HG03103 (cell line): Measurements from ENCODE around the gene GLO1.
"Not testable (repeated sequence)": the region's sequence is repeated elsewhere in the genome, so short reads cannot be mapped to it uniquely, and the experiment has no call there.

Experiments used
- ATAC-seq: cut with Tn5 transposase; IDR thresholded peaks from one replicate; pipeline ENCODE4 v1.9.1; 2021; ENCODE audit warnings: low read depth; ENCODE audit not compliant: unreplicated experiment

The GLO1 gene

DNA sequence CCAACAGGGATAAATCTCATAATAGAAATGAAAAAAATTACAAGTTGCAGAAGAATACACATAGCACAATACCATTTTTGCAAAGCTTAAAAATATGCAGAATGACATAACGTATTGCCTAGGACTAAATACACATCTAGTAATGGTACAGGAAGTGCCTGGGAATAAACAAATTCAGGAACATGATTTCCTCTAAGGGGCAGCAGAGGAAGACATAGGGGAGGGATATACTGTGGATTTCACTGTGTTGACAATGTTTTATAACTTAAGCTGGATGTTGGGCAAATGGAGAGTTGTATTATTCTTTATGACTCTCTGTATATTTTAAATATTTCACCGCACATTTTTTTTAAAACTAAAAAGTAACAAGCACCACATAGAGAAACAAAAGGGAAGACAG is 5.6 kb upstream of the GLO1 start:
- no peak for ATAC-seq

DNA sequence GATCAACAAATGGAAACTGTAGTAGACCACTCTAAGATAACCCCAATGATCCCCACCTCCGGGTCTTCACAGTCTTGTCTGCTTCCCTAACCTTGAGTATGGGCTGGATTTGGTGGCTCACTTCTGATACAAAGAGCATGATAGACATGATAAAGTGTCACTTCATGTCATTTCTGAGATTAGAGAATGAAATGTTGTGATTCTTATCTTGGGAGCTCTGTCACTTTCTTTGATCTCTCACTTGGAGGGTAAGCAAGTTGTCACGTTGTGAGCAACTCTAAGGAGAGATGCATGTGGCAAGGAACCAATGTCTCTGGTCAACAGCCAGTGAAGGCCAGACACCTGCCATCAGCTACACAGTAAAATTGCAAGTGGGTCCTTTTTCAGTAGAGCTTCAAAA is 3.0 kb upstream of the GLO1 start:
- no peak for ATAC-seq

DNA sequence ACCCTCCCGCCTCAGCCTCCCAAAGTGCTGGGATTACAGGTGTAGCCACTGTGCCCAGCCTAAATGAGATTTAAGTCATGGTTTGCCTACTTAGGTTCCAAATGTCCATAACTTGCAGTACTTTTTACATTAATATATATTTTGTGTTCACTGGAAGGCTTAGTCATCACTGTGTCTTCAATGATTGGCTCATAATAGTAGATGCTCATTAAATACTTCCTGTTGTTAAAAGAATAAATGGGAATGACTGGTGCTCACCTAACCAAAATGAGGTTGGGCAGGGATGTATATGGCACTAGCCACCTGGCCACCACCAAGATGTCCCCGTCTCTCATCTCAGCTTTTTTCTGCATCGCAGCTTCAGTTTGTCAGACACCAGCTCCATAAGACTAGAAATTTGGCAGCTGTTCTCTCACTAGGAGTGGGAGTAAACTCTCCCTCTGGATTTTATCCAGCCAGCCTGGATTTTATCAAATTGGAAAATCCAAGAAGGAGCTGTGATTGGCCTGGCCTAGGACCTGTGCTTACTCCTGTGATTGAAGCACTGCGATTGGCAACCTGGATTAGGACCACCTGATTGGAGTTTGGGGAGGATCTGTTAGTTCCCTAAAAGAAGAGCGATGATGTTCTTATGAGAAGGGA is 1.1 kb upstream of the GLO1 start:
- ATAC-seq, result no peak

DNA sequence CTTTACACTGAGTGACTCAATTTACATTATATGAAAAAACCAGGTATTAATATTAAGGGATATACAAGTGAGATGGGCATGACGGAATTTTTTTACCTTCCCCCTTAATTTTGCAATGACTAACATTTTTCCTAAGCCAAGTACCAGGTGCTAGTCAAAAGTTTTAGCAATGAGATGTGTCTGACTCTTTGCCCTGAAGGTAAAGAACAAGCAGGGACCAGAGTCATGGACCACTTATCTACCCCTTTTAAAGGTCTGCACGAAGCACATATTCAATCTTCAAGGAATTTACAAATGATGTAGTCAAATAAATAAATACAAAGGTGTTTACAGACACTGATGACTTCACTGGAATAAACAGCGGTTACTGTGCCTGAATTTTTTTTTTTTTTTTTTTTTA is 1.4 kb downstream of the GLO1 start:
- ATAC-seq, result no peak

DNA sequence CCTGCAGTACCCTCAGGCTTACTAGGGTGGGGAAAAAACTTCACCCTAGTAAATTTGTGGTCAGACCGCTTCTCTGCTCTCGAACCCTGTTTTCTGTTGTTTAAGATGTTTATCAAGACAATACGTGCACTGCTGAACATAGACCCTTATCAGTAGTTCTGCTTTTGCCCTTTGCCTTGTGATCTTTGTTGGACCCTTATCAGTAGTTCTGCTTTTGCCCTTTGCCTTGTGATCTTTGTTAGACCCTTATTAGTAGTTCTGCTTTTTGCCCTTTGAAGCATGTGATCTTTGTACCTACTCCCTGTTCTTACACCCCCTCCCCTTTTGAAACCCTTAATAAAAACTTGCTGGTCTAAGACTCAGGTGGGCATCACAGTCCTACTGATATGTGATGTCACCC is 3.2 kb downstream of the GLO1 start:
- not testable (repeated sequence) for ATAC-seq

DNA sequence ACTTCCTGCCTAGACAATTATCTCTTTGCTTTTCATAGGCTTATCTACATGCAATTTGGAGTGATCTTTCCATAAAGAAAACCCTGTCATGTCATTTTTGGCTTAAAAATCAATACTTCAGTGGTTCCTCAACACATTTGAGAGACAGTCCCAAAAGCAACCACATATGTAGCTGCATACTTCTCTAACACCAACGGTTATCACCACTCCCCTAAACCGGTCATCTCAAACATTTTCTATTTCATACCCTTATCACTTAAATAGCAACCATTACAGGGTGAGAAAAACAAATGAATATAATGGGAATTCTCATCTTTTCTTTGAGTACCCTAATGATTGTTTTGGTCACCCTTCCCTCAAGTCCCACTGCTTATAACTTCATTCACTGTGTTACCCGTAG is 5.1 kb downstream of the GLO1 start:
- ATAC-seq, result no peak

DNA sequence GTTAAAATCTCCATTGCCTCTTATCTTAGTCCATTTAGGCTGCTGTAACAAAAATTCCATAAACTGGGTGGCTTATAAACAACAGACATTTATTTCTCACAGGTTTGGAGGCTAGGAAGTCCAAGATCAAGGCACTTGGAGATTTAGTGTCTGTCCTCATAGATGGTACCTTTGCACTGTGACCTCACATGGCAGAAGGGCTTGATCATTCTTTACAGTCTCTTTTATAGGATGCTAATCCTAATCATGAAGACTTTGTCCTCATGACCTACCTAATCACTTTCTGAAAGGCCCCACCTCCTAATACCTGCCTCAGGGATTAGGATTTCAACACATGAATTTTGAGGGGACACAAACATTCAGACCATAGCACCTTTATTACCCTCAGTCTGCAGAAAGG is 6.6 kb downstream of the GLO1 start:
- no peak for ATAC-seq

DNA sequence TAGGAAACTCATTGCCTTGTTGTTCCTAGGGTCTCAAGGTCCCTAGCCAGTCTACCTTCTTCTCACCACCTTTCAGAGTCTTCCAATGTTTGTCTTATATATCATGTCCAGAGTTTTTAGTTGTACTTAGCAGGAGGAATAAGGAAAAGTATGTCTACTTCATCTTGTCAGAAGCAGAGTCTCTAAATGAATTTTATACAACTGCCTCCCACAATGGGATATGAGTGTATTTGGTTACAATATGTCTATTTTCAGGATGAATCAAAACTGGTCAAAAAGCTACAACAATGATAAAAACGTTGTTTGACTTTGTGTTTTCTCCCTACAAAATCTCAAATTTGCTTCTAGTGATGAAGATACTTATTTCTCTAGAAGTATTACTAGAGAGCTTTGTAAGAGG is 7.0 kb downstream of the GLO1 start:
- ATAC-seq, result no peak

DNA sequence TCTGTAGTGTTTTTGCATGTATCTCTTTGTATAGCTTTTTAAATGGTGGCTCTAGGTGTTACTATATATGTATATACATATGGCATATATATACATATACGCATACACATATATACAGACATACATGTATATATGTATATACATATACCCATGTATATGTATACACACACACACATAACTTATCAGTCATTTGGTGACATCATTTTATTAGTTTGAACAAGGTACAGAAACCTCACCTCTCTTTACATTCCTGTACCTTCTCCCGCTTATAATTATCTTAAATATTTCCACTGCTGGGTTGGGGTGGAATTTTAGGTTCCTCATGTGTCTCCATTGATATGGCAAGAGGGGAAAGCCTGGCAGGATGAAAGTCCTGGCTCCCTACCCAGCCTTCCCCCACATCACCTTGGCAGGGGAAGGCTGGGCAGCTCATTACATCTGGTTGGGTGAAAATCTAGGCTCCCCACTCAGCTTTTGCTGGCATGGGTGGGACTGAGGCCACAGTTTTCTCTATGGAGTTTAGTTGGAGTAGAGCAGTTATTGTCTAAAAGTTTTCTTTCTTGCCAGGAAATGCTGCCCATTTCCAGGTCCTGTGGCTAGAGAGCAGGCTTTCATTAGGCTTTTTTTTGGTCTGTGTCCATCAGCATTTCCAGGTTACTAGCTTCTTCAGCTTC is 7.6 kb downstream of the GLO1 start:
- ATAC-seq, result no peak

DNA sequence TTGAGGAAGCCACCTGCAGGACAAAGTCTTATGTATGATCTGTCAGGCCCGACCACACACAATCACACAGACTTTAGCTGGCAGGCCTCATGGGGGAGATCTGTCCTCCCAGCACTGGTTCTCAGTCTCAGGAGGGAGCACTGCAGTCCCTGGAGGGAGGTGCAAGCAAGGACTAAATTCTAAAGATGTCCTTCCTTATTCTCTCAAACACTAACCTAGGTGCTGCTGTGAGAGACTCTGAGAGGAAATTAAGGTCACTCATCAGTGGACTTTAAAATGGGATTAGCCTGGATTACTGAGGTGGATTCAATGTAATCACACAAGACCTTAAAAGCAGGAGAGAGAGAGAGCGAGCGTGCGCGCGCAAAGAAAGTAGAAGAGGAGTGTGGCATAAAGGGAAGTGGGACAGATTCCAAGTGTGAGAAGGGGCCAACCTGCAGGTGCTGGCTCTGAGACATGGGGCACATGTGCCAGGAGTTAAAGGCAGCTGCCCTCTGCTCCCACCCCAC is 14.3 kb downstream of the GLO1 start:
- no peak for ATAC-seq

DNA sequence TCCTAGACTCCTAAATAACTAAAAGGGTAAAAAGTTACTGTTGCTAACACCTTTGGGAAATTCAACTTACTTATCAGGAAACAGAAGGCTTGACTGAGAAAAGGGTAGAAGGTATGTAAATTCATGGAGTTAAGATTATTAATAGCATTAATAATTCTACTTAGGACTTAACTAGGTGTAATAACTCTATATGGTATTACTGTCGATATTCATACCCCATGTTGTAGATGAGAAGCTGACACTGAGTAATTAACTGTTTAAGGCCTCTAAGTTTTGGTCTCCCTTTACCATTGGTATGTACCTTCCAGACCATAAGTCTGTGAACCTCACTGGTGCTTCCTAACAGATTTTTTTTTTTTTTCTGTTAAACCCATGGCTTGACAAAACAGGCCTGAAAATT is 15.4 kb downstream of the GLO1 start:
- no peak for ATAC-seq

DNA sequence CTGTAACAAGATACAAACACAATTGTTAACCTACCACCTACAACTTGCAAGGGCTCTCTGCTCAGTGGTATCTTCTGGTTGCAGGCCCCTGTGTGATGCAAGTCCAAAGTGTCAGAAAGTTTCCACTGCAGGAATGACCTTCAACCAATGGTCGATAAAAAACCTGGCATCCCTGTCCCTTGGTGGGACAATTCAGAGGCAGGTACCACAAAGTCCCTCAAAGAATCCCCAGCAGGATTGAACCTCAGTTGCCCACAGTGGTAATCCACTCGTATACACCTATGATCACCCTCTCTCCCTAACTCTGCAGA is 15.9 kb downstream of the GLO1 start:
- ATAC-seq, result no peak

DNA sequence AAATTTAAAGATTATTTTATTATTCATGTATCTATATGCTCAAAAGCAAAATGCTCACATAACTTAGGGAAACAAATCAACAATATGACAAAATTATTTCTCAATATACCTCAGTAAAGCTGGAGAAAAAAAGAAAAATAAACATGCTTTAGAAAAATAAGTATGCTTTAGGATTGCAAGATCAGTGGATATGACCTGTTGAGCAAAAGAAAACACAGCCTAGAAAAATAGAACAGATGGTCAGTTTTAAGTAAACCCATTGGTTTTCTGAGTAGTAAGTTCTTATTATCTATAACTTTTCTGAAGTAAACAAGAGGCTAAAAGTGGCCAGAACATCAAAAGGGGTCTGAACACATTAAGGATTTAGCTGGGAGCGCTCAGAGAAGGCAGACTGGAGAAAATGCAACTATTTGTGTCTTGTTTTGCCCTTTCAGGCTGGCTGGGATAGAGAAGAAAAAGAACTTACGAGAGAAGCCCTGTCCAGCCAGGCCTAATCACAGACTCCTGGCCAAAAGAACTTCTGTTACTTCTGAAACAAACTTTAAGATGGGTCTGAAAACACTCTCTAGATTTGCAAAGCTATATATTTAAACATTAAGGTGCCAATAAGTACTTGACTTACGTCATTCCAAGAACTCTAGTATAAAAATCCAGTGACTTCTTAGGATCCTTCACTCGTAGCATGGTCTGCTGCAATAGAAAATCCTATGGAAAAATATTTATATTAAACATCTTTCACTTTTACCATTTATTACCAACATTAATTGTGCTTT is 16.5 kb downstream of the GLO1 start:
- no peak for ATAC-seq

DNA sequence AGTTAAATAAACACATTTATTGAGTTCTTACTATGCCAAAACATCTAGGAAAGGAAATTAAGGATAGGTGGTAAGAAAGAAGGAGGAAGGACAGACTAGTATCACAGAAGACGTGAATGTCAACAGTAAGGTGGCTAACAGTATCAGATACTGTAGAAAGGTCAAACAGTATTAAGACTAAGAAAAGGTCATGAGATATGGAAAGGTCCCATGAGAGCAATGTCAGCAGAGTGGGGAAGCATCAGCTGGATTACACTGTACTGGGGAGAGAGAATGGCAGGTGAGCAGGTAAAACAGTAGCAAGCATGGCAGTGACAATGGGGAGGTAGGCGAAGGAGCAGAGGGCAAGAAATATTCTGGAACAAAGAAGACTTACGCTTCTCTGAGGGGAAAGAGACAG is 18.0 kb downstream of the GLO1 start:
- ATAC-seq, result no peak

DNA sequence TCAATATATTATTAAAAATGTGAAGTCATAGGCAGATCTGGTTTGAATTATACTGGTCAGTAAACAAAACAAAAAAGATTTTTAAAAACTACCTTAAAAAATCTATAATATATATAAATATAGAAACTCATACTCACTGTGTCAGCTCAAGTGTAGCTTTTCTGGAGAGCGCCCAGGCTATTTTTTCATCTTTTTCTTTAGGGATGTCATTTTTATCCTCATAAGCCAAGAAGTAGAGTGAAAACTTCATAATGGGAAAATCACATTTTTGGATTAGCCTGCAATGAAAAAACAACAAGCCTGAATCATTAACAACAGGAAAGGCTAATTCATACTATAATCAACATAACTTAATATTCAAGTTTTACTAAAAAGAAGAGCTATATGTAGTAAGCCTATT is 18.7 kb downstream of the GLO1 start:
- no peak for ATAC-seq

DNA sequence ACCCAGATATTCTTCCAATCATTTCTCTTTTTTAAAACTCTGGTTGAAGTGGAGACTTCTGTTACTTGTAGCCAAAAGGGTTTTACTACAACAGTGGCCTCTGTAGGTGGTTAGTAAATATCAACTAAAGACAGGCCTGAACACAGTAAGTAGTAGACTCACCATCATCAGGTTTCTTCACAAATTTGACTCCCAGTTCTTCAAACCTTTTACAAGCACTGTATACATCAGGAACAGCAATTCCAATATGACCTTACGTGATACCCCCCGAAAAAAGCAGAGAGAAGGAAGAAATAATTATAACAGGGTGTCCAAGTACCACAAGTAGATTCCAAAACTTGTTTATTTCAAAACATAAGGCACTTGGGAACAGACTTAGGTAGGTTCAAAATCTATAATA is 21.1 kb downstream of the GLO1 start:
- ATAC-seq, result no peak

DNA sequence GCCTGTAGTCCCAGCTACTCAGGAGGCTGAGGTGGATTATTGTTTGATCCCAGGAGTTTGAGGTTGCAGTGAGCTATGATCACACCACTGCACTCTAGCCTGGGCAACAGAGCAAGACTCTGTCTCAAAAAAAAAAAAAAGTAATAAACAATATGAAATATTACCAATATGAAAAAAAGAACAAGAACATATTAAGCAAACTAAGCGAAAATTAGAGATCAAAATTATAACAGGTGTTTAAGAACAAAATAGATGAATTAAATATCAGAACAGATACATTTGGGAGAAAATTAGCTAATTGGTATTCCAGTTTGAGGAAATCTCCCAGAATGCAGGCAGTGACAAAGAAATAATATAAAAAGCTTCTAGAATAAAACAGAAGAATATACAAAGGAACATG is 23.3 kb downstream of the GLO1 start:
- no peak for ATAC-seq

DNA sequence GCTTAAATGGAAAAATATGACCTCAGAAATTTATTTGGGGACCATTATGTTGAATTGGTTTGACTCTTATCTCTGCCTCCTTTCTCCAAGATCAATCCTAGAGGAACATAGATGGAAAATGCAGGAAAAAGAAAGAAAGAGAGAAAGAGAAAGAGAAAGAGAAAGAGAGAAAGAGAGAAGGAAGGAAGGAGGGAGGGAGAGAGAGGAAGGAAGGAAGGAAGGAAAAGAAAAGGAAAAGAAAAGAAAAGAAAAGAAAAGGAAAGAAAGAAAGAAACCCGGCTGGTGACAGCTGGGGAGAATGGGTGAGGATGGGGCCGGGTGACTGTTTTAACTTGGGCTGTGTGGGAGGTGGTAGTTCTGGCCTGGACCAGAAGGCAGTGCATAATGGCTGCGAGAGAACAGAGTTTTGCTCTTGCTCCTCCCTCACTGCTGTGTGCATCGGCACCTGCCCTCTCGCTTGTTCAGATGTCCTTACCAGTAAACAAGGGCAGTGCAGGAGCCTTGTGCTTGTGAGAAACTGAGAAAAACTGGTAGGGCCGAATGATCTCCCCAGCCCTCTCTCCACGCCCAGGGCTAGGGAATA is 24.7 kb downstream of the GLO1 start:
- ATAC-seq, result no peak

DNA sequence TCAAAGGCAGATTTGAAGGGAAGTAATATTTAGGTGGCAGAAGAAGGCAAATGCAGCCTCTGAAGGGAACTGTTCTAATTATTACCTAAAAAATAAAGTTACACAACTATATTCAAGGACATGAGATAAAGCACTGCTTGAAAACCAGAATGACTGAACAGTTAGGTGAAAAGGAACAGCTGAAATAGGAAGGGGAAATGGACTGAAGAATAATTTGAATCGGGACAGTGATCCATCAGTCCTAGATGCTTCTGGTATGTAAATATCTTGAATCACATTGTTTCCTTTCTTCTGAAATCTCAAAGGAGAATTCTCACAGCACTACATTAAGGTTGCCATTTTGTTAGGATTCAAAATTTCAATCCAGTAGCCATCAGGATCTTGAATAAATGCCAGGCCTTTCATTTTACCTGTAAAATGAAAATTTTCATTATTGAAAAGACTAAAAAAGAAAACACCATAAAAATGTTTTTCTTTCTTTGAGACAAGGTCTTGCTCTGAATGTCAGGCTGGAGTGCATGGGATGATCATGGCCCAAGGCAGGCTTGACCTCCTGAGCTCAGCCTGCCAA is 25.9 kb downstream of the GLO1 start:
- ATAC-seq, result no peak

DNA sequence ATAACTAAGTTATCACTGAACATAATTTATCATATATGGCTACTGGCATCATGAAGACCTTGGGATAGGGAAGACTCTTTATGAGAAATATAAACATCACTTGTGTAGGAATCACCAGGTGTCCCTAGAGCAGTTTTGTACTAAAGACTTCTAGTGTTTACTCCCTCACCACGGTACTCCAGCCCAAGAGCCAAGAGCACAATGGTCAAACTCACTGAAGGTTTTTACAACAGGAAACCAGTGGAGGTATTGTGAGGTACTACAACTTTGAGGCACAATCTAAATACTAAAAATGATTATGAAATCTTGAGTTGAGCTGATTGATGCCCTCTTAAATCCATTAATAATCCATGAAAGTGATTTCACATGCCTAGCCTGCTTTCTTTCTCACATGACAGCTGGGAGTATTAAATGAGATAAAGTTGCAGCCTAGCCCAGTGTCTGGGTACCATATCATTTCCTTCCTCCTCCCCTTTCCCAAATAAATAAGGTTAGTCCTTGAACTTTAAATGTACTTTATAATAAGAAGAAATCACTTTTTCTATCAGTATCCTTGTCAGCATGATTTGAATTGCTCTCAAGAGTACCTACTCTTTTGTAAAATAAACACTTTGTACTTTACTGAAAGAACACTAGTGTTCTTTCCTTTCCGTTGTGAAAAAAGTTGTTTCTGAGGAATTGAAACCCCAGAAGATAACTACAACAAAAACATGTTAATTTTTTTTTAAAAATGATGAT is 26.5 kb downstream of the GLO1 start:
- ATAC-seq, result no peak
